ENCODE measurements around the gene FAR2.

FAR2 gene

GRCh38 chr12:29150462-29150861, 1.4 kb downstream of the FAR2 start:
- no peaks in the 10 kb centered on the region for H3K27me3 ChIP-seq
- no peaks in the 10 kb centered on the region for H3K36me3 ChIP-seq
- no peaks in the 10 kb centered on the region for H3K9me3 ChIP-seq
- TF ChIP-seq CTCF (IDR thresholded peaks at IDR 0.05; ENCODE audit: low read depth, low read length), result no peak
- H3K4me3 ChIP-seq (ENCODE audit: low read depth, low read length), result peak overlapping the region; percentile 85
- H3K4me1 ChIP-seq, result peaks cover 36% of the 10 kb centered on the region
- no peak for DNase-seq

- H3K4me3 ChIP-seq (ENCODE audit: low read depth, low read length), result no peak overlapping the region
- H3K36me3 ChIP-seq, result no peaks in the 10 kb centered on the region
- DNase-seq, result no peak
- no peaks in the 10 kb centered on the region for H3K9me3 ChIP-seq
- H3K4me1 ChIP-seq, result peaks cover 38% of the 10 kb centered on the region
- TF ChIP-seq CTCF (IDR thresholded peaks at IDR 0.05; ENCODE audit: low read depth, low read length), result no peak
- no peaks in the 10 kb centered on the region for H3K27me3 ChIP-seq
These were observed 3.3 kb downstream of the FAR2 start for GRCh38 chr12:29152223-29152868.

GRCh38 chr12:29152981-29153630, 4.0 kb downstream of the FAR2 start:
- Histone ChIP-seq H3K27me3 (no peaks in the 10 kb centered on the region), H3K4me1 (peaks cover 39% of the 10 kb centered on the region), H3K9me3 (no peaks in the 10 kb centered on the region), H3K36me3 (no peaks in the 10 kb centered on the region), H3K4me3 (ENCODE audit: low read depth, low read length) (no peak overlapping the region)
- peak; percentile 8; the same call in 1 of the 2 replicates for TF ChIP-seq CTCF (IDR thresholded peaks at IDR 0.05; ENCODE audit: low read depth, low read length)
- no peak for DNase-seq

- DNase-seq, result peak; percentile 85
- Histone ChIP-seq H3K9me3 (no peaks in the 10 kb centered on the region), H3K27me3 (no peaks in the 10 kb centered on the region), H3K4me3 (ENCODE audit: low read depth, low read length) (no peak overlapping the region; the same call in 1 of the 2 replicates), H3K4me1 (peaks cover 47% of the 10 kb centered on the region), H3K36me3 (no peaks in the 10 kb centered on the region)
- TF ChIP-seq CTCF (IDR thresholded peaks at IDR 0.05; ENCODE audit: low read depth, low read length), result no peak
These were observed 6.0 kb downstream of the FAR2 start for GRCh38 chr12:29155079-29155478.

- H3K9me3 ChIP-seq, result no peaks in the 10 kb centered on the region
- no peak overlapping the region for H3K4me3 ChIP-seq (ENCODE audit: low read depth, low read length)
These were observed 8.4 kb downstream of the FAR2 start for GRCh38 chr12:29157486-29157946.

More at GRCh38 chr12:29157486-29157946, 8.4 kb downstream of the FAR2 start:
- TF ChIP-seq CTCF (IDR thresholded peaks at IDR 0.05; ENCODE audit: low read depth, low read length), result no peak
- Histone ChIP-seq H3K27me3 (no peaks in the 10 kb centered on the region), H3K4me1 (peaks cover 38% of the 10 kb centered on the region), H3K36me3 (no peaks in the 10 kb centered on the region)
- no peak for DNase-seq
